ENCODE results near the gene TMEM91. TPM values are rescaled to one million over a fixed set of nuclear protein-coding genes. Genes with fewer than 3 reads are reported as not detected.

The TMEM91 gene
- polyA plus RNA-seq, 1 donor from 2014 or later: 1.8 TPM

Other genes starting within 250 kb of the TMEM91 start
- not detected for gene CYP2S1, start 183.3 kb upstream of the TMEM91 start, polyA plus RNA-seq
- 0.06 TPM for gene AXL, start 157.3 kb upstream of the TMEM91 start, polyA plus RNA-seq
- gene HNRNPUL1, start 112.2 kb upstream of the TMEM91 start, polyA plus RNA-seq: 80.9 TPM
- gene CCDC97, start 66.4 kb upstream of the TMEM91 start, polyA plus RNA-seq: 34.5 TPM
- gene TGFB1, start 22.6 kb upstream of the TMEM91 start, polyA plus RNA-seq: 49.3 TPM
- 10.5 TPM for gene B9D2, start 12.4 kb upstream of the TMEM91 start, polyA plus RNA-seq
- gene EXOSC5, start 20.8 kb downstream of the TMEM91 start, polyA plus RNA-seq: 75.1 TPM
- gene BCKDHA, start 21.3 kb downstream of the TMEM91 start, polyA plus RNA-seq: 63.4 TPM
- 0.59 TPM for gene B3GNT8, start 50.8 kb downstream of the TMEM91 start, polyA plus RNA-seq
- 47.0 TPM for gene DMAC2, start 63.4 kb downstream of the TMEM91 start, polyA plus RNA-seq
- not detected for gene ERICH4, start 66.6 kb downstream of the TMEM91 start, polyA plus RNA-seq
- gene CEACAM21, start 199.6 kb downstream of the TMEM91 start, polyA plus RNA-seq: 30.8 TPM